AG09309 (cell line): ENCODE results near the gene AUTS2.

Experiments used
- DNase-seq: peaks from one replicate; pipeline ENCODE4 v3.0.0-alpha.2; 2010; ENCODE audit warnings: low read depth
- H3K4me3 ChIP-seq: 2 replicates; pipeline ENCODE4 v1.5.1; 2011; ENCODE audit warnings: mild to moderate bottlenecking, low read depth, low read length, moderate library complexity; ENCODE audit not compliant: control insufficient read depth
- CTCF ChIP-seq: IDR thresholded peaks from 2 replicates; pipeline ENCODE4 v1.5.1; 2011; ENCODE audit warnings: mild to moderate bottlenecking, low read depth, low read length, inconsistent platforms; ENCODE audit not compliant: insufficient read depth, control insufficient read depth; ENCODE audit errors: missing control alignments

AUTS2 gene

GRCh38 chr7:70785427-70785826, 1187.2 kb downstream of the AUTS2 start:
- H3K4me3 ChIP-seq = no peak overlapping the region
- TF ChIP-seq CTCF = no peak
- DNase-seq = no peak

DNA sequence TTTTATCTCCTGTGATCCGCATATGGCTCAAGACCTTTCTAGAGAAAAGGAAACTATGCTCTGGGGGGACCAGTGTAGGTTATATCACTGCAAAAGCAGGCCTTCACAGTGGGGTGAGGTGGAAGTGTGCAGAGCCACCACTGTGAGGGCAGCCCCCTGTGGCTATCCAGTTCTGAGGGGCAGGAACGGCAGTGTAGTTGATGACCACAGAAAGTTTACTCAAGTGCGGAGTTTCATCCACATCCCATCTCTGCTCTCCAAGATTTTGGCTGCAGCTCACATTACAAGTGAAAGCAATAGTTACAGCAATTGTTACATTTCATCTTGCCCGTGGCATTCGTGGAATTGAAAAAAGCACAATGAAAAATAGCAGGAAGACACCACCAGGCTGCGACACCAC, 1187.8 kb downstream of the AUTS2 start:
- no peak for DNase-seq
- no peak for TF ChIP-seq CTCF
- no peak overlapping the region for H3K4me3 ChIP-seq

- no peak for TF ChIP-seq CTCF
- no peak for DNase-seq
- H3K4me3 ChIP-seq = no peak overlapping the region
Observed at GRCh38 chr7:70787286-70787685, 1189.0 kb downstream of the AUTS2 start.

DNA sequence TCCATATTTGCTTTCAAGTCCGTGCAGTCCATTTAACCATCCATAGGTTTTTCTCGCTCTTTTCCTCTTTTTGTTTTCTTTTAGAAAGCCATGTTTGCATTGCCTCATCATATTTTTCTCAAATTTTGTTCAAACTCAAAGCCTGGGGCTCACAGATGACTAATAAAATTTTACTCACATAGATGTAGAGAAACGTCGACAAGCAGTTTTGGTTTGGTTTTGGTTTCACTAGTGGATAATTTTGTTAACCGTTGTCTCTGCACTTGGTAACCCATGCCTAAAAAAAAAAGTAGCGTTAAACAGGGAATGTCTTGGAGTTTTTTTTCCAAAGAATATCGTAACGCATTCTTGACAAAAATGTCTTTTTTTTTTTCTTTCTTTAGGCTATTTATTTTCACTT, 1189.5 kb downstream of the AUTS2 start:
- H3K4me3 ChIP-seq = no peak overlapping the region
- DNase-seq = no peak
- TF ChIP-seq CTCF = no peak

DNA sequence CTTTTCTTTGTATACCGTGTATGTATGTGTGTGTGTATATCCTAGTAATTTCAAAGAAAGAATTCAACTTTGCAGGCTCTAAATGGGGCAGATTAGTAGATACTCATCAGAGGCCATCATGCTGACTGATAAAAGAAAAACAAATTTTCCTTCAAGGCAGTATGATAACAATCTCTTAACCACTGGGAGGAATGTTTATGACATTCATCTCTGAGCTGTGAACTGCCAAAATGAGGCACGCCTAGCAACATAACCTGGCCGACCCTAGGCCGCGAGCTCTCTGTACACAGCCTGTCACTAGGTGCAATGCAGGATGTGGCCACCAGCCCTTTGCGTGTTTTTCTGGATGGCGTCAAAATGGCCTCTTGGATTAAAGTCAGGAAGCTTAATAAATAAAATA, 1190.0 kb downstream of the AUTS2 start:
- H3K4me3 ChIP-seq = no peak overlapping the region
- no peak for TF ChIP-seq CTCF
- no peak for DNase-seq

- no peak overlapping the region for H3K4me3 ChIP-seq
- DNase-seq = no peak
- no peak for TF ChIP-seq CTCF
Observed at GRCh38 chr7:70789481-70790214, 1191.4 kb downstream of the AUTS2 start.
